ENCODE results near the gene SYCP2.

Gene SYCP2

GRCh38 chr20:59835448-59836395 lies 97.7 kb downstream of the SYCP2 start:
- no peak overlapping the region for H3K27ac ChIP-seq
- TF ChIP-seq ZFX (IDR thresholded peaks at IDR 0.05; ENCODE audit: borderline replicate concordance) (no peak), CTCF (IDR thresholded peaks at IDR 0.05) (no peak)

- TF ChIP-seq CTCF (IDR thresholded peaks at IDR 0.05), result no peak
- TF ChIP-seq ZFX (IDR thresholded peaks at IDR 0.05; ENCODE audit: borderline replicate concordance), result no peak
- no peak overlapping the region for H3K27ac ChIP-seq
These were observed 98.4 kb downstream of the SYCP2 start for GRCh38 chr20:59835057-59835447.

- H3K27ac ChIP-seq, result no peak overlapping the region
- no peak for TF ChIP-seq CTCF (IDR thresholded peaks at IDR 0.05)
- no peak for TF ChIP-seq ZFX (IDR thresholded peaks at IDR 0.05; ENCODE audit: borderline replicate concordance)
These were observed 100.8 kb downstream of the SYCP2 start for GRCh38 chr20:59832406-59833363.

GRCh38 chr20:59831916-59832270 lies 101.5 kb downstream of the SYCP2 start:
- TF ChIP-seq CTCF (IDR thresholded peaks at IDR 0.05), result no peak
- TF ChIP-seq ZFX (IDR thresholded peaks at IDR 0.05; ENCODE audit: borderline replicate concordance), result no peak
- H3K27ac ChIP-seq, result no peak overlapping the region

GRCh38 chr20:59831024-59831915 lies 102.2 kb downstream of the SYCP2 start:
- H3K27ac ChIP-seq, result no peak overlapping the region
- TF ChIP-seq ZFX (IDR thresholded peaks at IDR 0.05; ENCODE audit: borderline replicate concordance) (no peak), CTCF (IDR thresholded peaks at IDR 0.05) (no peak)

GRCh38 chr20:59830665-59831023 lies 102.8 kb downstream of the SYCP2 start:
- H3K27ac ChIP-seq, result no peak overlapping the region
- no peak for TF ChIP-seq ZFX (IDR thresholded peaks at IDR 0.05; ENCODE audit: borderline replicate concordance)
- TF ChIP-seq CTCF (IDR thresholded peaks at IDR 0.05), result no peak

Data from 22Rv1 (cell line).